Measurements from ENCODE around the gene MBNL1. TPM values are rescaled to one million over a fixed set of nuclear protein-coding genes. Genes with fewer than 3 reads are reported as not detected.
A peak's percentile ranks its signal among the peaks of the same experiment; 100 is the strongest.

The MBNL1 gene
- total and polyA plus RNA-seq, 4 donors: 17.1 to 110 (median 62.3) TPM

DNA sequence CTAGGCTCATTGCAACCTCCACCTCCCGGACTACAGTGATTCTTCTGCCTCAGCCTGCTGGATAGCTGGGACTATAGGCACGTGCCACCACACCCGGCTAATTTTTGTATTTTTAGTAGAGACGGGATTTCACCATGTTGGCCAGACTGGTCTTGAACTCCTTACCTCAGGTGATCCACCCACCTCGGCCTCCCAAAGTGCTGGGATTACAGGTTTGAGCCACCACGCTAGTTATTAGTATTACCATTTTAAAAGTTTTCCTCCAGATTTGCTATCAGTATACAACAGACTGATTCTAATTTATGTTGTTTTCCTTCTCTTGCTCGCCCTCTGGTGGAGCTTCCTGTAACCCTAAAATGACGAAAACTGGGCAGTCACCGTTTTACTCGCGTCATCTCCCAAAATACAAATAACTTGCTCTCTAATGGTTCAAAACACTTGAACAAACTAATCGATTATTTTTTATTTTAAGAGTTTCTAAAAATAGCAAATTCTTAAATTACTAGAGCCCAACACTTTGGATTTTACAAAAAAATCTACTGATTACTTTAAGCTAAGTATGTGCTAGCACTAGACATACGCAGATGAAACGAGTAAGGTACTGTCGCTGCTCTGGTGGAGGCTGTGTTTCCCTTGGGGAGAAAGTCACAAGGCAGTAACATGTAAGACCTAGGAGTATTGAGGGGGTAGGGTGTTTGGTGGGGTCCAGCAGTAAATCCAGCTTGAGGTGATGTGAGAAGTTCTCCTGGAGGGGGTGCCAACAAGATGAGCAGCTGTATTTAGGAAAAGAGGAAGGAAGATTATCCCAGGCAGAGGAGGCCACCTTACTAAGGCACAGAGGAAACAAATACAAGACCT lies 203.3 kb downstream of the MBNL1 start:
- WGBS: 18% methylated on average over 15 of the region's 15 CpGs
- H3K4me3 ChIP-seq (ENCODE audit: low read depth in 1 of 3, low read length in 3 of 3): peak overlapping the region in 2 of 3 donors; percentile 15 to 41
- peak overlapping the region in 1 of 2 donors; percentile 62 for H3K9ac ChIP-seq (ENCODE audit: low read depth in 1 of 2, low read length in 2 of 2)
- peaks cover 0 to 6% (median under 1%) of the 10 kb centered on the region in 4 donors for H3K4me1 ChIP-seq (ENCODE audit: control insufficient read depth in 4 of 4, insufficient read depth in 4 of 4, low read length in 3 of 4)
- no peaks in the 10 kb centered on the region for H3K36me3 ChIP-seq (ENCODE audit: control insufficient read depth in 4 of 4, insufficient read depth in 3 of 4, low read depth in 1 of 4, low read length in 3 of 4)
- no peaks in the 10 kb centered on the region for H3K27me3 ChIP-seq (ENCODE audit: control insufficient read depth in 4 of 4, insufficient read depth in 4 of 4, low read length in 3 of 4)
- peak; percentile 72 for DNase-seq (ENCODE audit: low spot score)
- TF ChIP-seq RAD21 (IDR thresholded peaks at IDR 0.05) (peak; percentile 81 to 83), FOXA2 (IDR thresholded peaks at IDR 0.05) (no peak), HNF4G (IDR thresholded peaks at IDR 0.05) (no peak)
- TF ChIP-seq, protein P1, sequence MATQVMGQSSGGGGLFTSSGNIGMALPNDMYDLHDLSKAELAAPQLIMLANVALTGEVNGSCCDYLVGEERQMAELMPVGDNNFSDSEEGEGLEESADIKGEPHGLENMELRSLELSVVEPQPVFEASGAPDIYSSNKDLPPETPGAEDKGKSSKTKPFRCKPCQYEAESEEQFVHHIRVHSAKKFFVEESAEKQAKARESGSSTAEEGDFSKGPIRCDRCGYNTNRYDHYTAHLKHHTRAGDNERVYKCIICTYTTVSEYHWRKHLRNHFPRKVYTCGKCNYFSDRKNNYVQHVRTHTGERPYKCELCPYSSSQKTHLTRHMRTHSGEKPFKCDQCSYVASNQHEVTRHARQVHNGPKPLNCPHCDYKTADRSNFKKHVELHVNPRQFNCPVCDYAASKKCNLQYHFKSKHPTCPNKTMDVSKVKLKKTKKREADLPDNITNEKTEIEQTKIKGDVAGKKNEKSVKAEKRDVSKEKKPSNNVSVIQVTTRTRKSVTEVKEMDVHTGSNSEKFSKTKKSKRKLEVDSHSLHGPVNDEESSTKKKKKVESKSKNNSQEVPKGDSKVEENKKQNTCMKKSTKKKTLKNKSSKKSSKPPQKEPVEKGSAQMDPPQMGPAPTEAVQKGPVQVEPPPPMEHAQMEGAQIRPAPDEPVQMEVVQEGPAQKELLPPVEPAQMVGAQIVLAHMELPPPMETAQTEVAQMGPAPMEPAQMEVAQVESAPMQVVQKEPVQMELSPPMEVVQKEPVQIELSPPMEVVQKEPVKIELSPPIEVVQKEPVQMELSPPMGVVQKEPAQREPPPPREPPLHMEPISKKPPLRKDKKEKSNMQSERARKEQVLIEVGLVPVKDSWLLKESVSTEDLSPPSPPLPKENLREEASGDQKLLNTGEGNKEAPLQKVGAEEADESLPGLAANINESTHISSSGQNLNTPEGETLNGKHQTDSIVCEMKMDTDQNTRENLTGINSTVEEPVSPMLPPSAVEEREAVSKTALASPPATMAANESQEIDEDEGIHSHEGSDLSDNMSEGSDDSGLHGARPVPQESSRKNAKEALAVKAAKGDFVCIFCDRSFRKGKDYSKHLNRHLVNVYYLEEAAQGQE (IDR thresholded peaks at IDR 0.05): peak; percentile 60
- TF ChIP-seq, protein P2, sequence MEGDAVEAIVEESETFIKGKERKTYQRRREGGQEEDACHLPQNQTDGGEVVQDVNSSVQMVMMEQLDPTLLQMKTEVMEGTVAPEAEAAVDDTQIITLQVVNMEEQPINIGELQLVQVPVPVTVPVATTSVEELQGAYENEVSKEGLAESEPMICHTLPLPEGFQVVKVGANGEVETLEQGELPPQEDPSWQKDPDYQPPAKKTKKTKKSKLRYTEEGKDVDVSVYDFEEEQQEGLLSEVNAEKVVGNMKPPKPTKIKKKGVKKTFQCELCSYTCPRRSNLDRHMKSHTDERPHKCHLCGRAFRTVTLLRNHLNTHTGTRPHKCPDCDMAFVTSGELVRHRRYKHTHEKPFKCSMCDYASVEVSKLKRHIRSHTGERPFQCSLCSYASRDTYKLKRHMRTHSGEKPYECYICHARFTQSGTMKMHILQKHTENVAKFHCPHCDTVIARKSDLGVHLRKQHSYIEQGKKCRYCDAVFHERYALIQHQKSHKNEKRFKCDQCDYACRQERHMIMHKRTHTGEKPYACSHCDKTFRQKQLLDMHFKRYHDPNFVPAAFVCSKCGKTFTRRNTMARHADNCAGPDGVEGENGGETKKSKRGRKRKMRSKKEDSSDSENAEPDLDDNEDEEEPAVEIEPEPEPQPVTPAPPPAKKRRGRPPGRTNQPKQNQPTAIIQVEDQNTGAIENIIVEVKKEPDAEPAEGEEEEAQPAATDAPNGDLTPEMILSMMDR (IDR thresholded peaks at IDR 0.05; ENCODE audit: low read depth, low read length, missing input control): peak; percentile 83
- no peak overlapping the region for H3K27ac ChIP-seq (ENCODE audit: low read depth in 1 of 2, low read length in 2 of 2)
- no peaks in the 10 kb centered on the region for H3K9me3 ChIP-seq (ENCODE audit: control insufficient read depth in 4 of 4, low read length in 3 of 4)

DNA sequence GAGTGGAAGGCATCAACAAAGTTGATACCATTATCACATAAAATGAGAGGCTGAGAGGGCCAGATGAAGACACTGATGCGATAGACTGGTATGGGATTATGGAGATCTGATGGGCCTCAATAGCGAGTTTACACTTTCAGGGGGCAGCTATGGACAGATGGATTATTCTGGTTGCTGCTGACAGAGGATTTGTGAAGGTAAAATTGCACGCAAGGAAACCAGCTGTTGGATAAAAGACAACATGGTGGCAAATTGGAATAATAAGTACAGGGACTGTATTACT lies 203.9 kb downstream of the MBNL1 start:
- H3K4me1 ChIP-seq (ENCODE audit: control insufficient read depth in 4 of 4, insufficient read depth in 4 of 4, low read length in 3 of 4): peaks cover 0 to 6% (median under 1%) of the 10 kb centered on the region in 4 donors
- no peak overlapping the region for H3K4me3 ChIP-seq (ENCODE audit: low read depth in 1 of 3, low read length in 3 of 3)
- 97% methylated on average over 3 of the region's 3 CpGs for WGBS
- H3K36me3 ChIP-seq (ENCODE audit: control insufficient read depth in 4 of 4, insufficient read depth in 3 of 4, low read depth in 1 of 4, low read length in 3 of 4): no peaks in the 10 kb centered on the region
- no peak for TF ChIP-seq HNF4A (conservative IDR thresholded peaks at IDR 0.05)
- TF ChIP-seq JUND (IDR thresholded peaks at IDR 0.05): no peak
- no peak for TF ChIP-seq RAD21 (IDR thresholded peaks at IDR 0.05)
- TF ChIP-seq GABPA (IDR thresholded peaks at IDR 0.05 in 1 of 2, conservative IDR thresholded peaks at IDR 0.05 in 1 of 2): no peak
- TF ChIP-seq FOXA1 (IDR thresholded peaks at IDR 0.05): no peak
- TF ChIP-seq NR2F2 (IDR thresholded peaks at IDR 0.05): no peak
- TF ChIP-seq, protein P3, sequence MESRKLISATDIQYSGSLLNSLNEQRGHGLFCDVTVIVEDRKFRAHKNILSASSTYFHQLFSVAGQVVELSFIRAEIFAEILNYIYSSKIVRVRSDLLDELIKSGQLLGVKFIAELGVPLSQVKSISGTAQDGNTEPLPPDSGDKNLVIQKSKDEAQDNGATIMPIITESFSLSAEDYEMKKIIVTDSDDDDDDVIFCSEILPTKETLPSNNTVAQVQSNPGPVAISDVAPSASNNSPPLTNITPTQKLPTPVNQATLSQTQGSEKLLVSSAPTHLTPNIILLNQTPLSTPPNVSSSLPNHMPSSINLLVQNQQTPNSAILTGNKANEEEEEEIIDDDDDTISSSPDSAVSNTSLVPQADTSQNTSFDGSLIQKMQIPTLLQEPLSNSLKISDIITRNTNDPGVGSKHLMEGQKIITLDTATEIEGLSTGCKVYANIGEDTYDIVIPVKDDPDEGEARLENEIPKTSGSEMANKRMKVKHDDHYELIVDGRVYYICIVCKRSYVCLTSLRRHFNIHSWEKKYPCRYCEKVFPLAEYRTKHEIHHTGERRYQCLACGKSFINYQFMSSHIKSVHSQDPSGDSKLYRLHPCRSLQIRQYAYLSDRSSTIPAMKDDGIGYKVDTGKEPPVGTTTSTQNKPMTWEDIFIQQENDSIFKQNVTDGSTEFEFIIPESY (IDR thresholded peaks at IDR 0.05): no peak
- no peak for TF ChIP-seq HNF4G (IDR thresholded peaks at IDR 0.05)
- TF ChIP-seq, protein P4, sequence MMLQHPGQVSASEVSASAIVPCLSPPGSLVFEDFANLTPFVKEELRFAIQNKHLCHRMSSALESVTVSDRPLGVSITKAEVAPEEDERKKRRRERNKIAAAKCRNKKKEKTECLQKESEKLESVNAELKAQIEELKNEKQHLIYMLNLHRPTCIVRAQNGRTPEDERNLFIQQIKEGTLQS (IDR thresholded peaks at IDR 0.05): no peak
- DNase-seq (ENCODE audit: low spot score): no peak
- H3K27me3 ChIP-seq (ENCODE audit: control insufficient read depth in 4 of 4, insufficient read depth in 4 of 4, low read length in 3 of 4): no peaks in the 10 kb centered on the region
- no peak overlapping the region for H3K27ac ChIP-seq (ENCODE audit: low read depth in 1 of 2, low read length in 2 of 2)
- no peaks in the 10 kb centered on the region for H3K9me3 ChIP-seq (ENCODE audit: control insufficient read depth in 4 of 4, low read length in 3 of 4)
- H3K9ac ChIP-seq (ENCODE audit: low read depth in 1 of 2, low read length in 2 of 2): peak overlapping the region in 1 of 2 donors; percentile 62

Measured in liver (tissue), 9 donors.